Brain microvascular endothelial cell (primary cell): ENCODE results near the gene RDX.
"Not testable (repeated sequence)": the region's sequence is repeated elsewhere in the genome, so short reads cannot be mapped to it uniquely, and the experiment has no call there.

ENCODE experiments used
- DNase-seq: peaks from one replicate; pipeline ENCODE4 v3.0.0-alpha.2; 2020
- H3K27ac ChIP-seq: fragments of 250-450 bp; sonication (Bioruptor Pico); 2 replicates; pipeline ENCODE4 v1.5.1; 2020; ENCODE audit warnings: mild to moderate bottlenecking, moderate library complexity
- H3K27me3 ChIP-seq: fragments of 250-450 bp; sonication (Bioruptor Pico); replicated peaks from 2 replicates; pipeline ENCODE4 v1.5.1; 2020; ENCODE audit warnings: mild to moderate bottlenecking
- H3K36me3 ChIP-seq: fragments of 250-450 bp; sonication (Bioruptor Pico); replicated peaks from 2 replicates; pipeline ENCODE4 v1.5.1; 2020; ENCODE audit warnings: mild to moderate bottlenecking
- H3K4me3 ChIP-seq: 2 replicates; pipeline ENCODE4 v1.5.1; 2011; ENCODE audit warnings: low read depth, mild to moderate bottlenecking, control low read depth, low read length, moderate library complexity
- CTCF ChIP-seq: IDR thresholded peaks from 2 replicates; pipeline ENCODE4 v1.5.1; 2011; ENCODE audit warnings: low read depth, mild to moderate bottlenecking, moderate library complexity, low read length, control low read depth, inconsistent platforms; ENCODE audit errors: missing control alignments
- in situ Hi-C: cut with HindIII; loops from 2 replicates; pipeline ENCODE4 v1.10.0; 2017; ENCODE audit warnings: low sequenced_read_pairs, low pct_ligation_motif_present

Gene RDX

GRCh38 chr11:110297076-110297725 lies 787 bp upstream of the RDX start:
- H3K27ac ChIP-seq = peak overlapping the region; percentile 95
- in situ Hi-C loops = no loop called here
- peak overlapping the region; percentile 88 for H3K4me3 ChIP-seq
- no peaks in the 10 kb centered on the region for H3K27me3 ChIP-seq
- no peak for TF ChIP-seq CTCF
- peak; percentile 13 for DNase-seq
- H3K36me3 ChIP-seq = peaks cover 4% of the 10 kb centered on the region

- Histone ChIP-seq H3K4me3 (peak overlapping the region; percentile 88), H3K27me3 (no peaks in the 10 kb centered on the region), H3K36me3 (peaks cover 4% of the 10 kb centered on the region), H3K27ac (peak overlapping the region; percentile 95)
- in situ Hi-C loops = no loop called here
- no peak for TF ChIP-seq CTCF
- peak; percentile 28 for DNase-seq
These were observed 736 bp downstream of the RDX start for GRCh38 chr11:110295531-110296225.

- no peaks in the 10 kb centered on the region for H3K27me3 ChIP-seq
- H3K4me3 ChIP-seq = peak overlapping the region; percentile 88
- in situ Hi-C loops = no loop called here
- H3K27ac ChIP-seq = no peak overlapping the region
- H3K36me3 ChIP-seq = peaks cover 4% of the 10 kb centered on the region
- DNase-seq = no peak
- no peak for TF ChIP-seq CTCF
These were observed 1.3 kb downstream of the RDX start for GRCh38 chr11:110295086-110295485.

GRCh38 chr11:110294509-110294908 lies 1.9 kb downstream of the RDX start:
- H3K4me3 ChIP-seq = peak overlapping the region; percentile 88
- H3K27ac ChIP-seq = no peak overlapping the region
- no peak for TF ChIP-seq CTCF
- H3K27me3 ChIP-seq = no peaks in the 10 kb centered on the region
- DNase-seq = no peak
- in situ Hi-C loops = no loop called here
- peaks cover 4% of the 10 kb centered on the region for H3K36me3 ChIP-seq

- in situ Hi-C loops = no loop called here
- Histone ChIP-seq H3K27me3 (no peaks in the 10 kb centered on the region), H3K36me3 (peaks cover 4% of the 10 kb centered on the region), H3K27ac (no peak overlapping the region), H3K4me3 (no peak overlapping the region)
- DNase-seq = no peak
- TF ChIP-seq CTCF = no peak
These were observed 3.0 kb downstream of the RDX start for GRCh38 chr11:110293389-110293788.

GRCh38 chr11:110292146-110292545 lies 4.3 kb downstream of the RDX start:
- H3K27me3 ChIP-seq, H3K36me3 ChIP-seq, in situ Hi-C loops, H3K4me3 ChIP-seq, H3K27ac ChIP-seq, DNase-seq: not testable (repeated sequence)
